ENCODE measurements around the gene UBALD2.

GRCh38 chr17:76235883-76236282 lies 29.3 kb upstream of the UBALD2 start:
- TF ChIP-seq CTCF (IDR thresholded peaks at IDR 0.05) (no peak), POLR2A (IDR thresholded peaks at IDR 0.05) (no peak), EP300 (IDR thresholded peaks at IDR 0.05) (no peak)
